GM12891 (cell line): ENCODE measurements around the gene GNG2.

Experiments used
- POLR2A ChIP-seq: IDR thresholded peaks from 2 replicates; pipeline ENCODE4 v1.6.1; 2011; ENCODE audit warnings: low read depth, low read length, control low read depth
- POLR2AphosphoS5 ChIP-seq: IDR thresholded peaks from 2 replicates; pipeline ENCODE4 v1.6.1; 2011; ENCODE audit warnings: low read depth, low read length, control low read depth
- TAF1 ChIP-seq: IDR thresholded peaks from 2 replicates; pipeline ENCODE4 v1.6.1; 2011; ENCODE audit warnings: low read depth, low read length, control low read depth

DNA sequence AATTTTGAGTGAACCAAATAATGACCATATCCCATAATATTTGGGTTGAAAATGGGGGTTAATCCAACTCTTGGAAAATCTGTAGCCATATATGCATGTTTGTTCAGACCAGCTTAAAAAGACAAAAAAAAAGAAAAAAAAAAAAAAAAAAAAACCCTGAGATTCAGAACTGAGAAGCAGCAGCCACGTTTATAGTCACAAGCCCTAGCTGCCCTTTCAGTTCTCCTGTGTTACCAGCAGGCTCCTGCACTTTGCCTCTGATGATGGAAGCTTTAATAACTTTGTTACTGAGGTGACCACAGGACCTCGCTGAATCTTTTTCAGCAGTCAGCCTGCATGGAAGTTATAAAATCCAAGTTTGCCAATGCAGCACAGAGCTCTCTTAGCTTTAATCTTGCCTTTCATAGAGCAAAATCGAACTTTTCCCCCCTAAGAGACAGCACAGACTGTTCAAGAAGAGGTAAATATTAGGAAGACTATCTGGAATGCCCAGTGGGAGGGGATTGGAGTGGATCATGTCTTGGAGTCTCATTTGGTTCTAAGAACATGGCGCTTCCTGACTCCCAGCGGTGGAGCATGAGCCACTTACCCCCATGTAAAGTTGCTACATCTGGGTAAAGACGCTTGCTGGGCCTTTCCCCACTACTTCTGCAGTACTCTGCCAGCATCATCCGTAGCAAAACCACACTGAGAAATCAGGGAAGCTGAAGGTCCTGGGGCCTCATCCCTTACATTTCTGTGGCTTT is 20.6 kb downstream of the GNG2 start:
- TF ChIP-seq POLR2AphosphoS5 (no peak), POLR2A (no peak), TAF1 (0 out of 2 replicates have a peak, but pooled peaks have one; percentile 28)
